GM12878 (cell line): ENCODE results near the gene PREB. TPM values are rescaled to one million over a fixed set of nuclear protein-coding genes. Genes with fewer than 3 reads are reported as not detected.

Experiments
- ATAC-seq: fragments of 200-7000 bp; cut with Tn5 transposase; 3 replicates; pipeline ENCODE4 v1.9.1; 2020; ENCODE audit warnings: mild to moderate bottlenecking, moderate library complexity
- BruUV-seq: library from RNA; stranded (reverse); fragments of 400-500 nt; replicated peaks from 2 replicates; lab custom pipeline; 2021; lab: Mats Ljungman, UMichigan
- CTCF ChIA-PET: fragments of 300-600 bp; sonication (Branson Sonifier 250); formaldehyde crosslinking; extraction: SDS; loops from one replicate; lab custom pipeline; 2021; ENCODE audit warnings: inconsistent platforms; lab: Yijun Ruan, JAX
- POLR2A ChIA-PET: fragments of 350-600 bp; formaldehyde crosslinking; extraction: SDS; loops from one replicate; lab custom pipeline; 2021; ENCODE audit warnings: inconsistent platforms; lab: Charles Lee
- RAD21 ChIA-PET: fragments of 300-600 bp; sonication (Branson Sonifier 250); formaldehyde crosslinking; loops from one replicate; lab custom pipeline; 2023; ENCODE audit warnings: antibody characterized with exemption; ENCODE audit not compliant: unreplicated experiment; lab: Charles Lee
- SMC1A ChIA-PET: fragments of 300-600 bp; sonication (Branson Sonifier 250); formaldehyde crosslinking; loops from one replicate; lab custom pipeline; 2023; ENCODE audit not compliant: unreplicated experiment, uncharacterized antibody; lab: Charles Lee
- DNase-seq: peaks from one replicate; pipeline ENCODE4 v3.0.0-alpha.2; 2011; ENCODE audit warnings: low read depth, low spot score
- FAIRE-seq: peaks from 3 replicates; lab custom pipeline; 2011; peaks lifted over from hg19 to GRCh38; lab: Jason Lieb, UNC
- H2AFZ ChIP-seq: 2 replicates; pipeline ENCODE4 v1.6.0; 2011; ENCODE audit warnings: low read depth, low read length, control low read depth; ENCODE audit not compliant: control insufficient read depth
- H3K27ac ChIP-seq: 2 replicates; pipeline ENCODE4 v1.5.1; 2011; ENCODE audit warnings: control low read depth; ENCODE audit not compliant: control insufficient read depth, insufficient read depth
- H3K27me3 ChIP-seq, 2 experiments: replicated peaks in 1 of 2; 2 replicates each; pipeline versions ENCODE4 v1.6.0 to v1.6.1; 2011; ENCODE audit warnings: low read length in 1 of 2; ENCODE audit not compliant: control insufficient read depth in 2 of 2, insufficient read depth in 2 of 2
- H3K36me3 ChIP-seq, 2 experiments: 2 replicates each; pipeline ENCODE4 v1.5.1; 2011; ENCODE audit warnings: low read length in 1 of 2; ENCODE audit not compliant: control insufficient read depth in 2 of 2, insufficient read depth in 2 of 2
- H3K4me1 ChIP-seq: 2 replicates; pipeline ENCODE4 v1.6.1; 2011; ENCODE audit warnings: mild to moderate bottlenecking, low read length, moderate library complexity, mixed read lengths; ENCODE audit not compliant: control insufficient read depth, insufficient read depth
- H3K4me2 ChIP-seq: 2 replicates; pipeline ENCODE4 v1.6.0; 2011; ENCODE audit warnings: control low read depth; ENCODE audit not compliant: control insufficient read depth, insufficient read depth
- H3K4me3 ChIP-seq: fragments of 200-600 bp; sonication (generic); 2 replicates; pipeline ENCODE4 v1.5.1; 2016
- H3K79me2 ChIP-seq: 2 replicates; pipeline ENCODE4 v1.6.0; 2011; ENCODE audit warnings: low read length; ENCODE audit not compliant: control insufficient read depth, insufficient read depth
- H3K9ac ChIP-seq: 2 replicates; pipeline ENCODE4 v1.8.0; 2011; ENCODE audit warnings: low read length, control low read depth, mixed read lengths; ENCODE audit not compliant: control insufficient read depth, insufficient read depth
- H3K9me3 ChIP-seq: replicated peaks from 3 replicates; pipeline ENCODE4 v1.5.1; 2011; ENCODE audit warnings: mild to moderate bottlenecking, low read length; ENCODE audit not compliant: control insufficient read depth, insufficient read depth
- H4K20me1 ChIP-seq: 2 replicates; pipeline ENCODE4 v1.6.0; 2011; ENCODE audit not compliant: control insufficient read depth, insufficient read depth
- ETV6 ChIP-seq, 2 experiments: fragments of 450-650 bp in 1 of 2; IDR thresholded peaks in 1 of 2; conservative IDR thresholded peaks in 1 of 2; 2 replicates each; pipeline ENCODE4 v1.6.1; 2014; ENCODE audit warnings: antibody characterized with exemption in 1 of 2, borderline replicate concordance in 1 of 2, low read depth in 1 of 2, mild to moderate bottlenecking in 1 of 2, moderate library complexity in 1 of 2
- IKZF1 ChIP-seq: fragments of 450-650 bp; conservative IDR thresholded peaks from 2 replicates; pipeline ENCODE4 v1.6.1; 2017; ENCODE audit warnings: antibody characterized with exemption, mild to moderate bottlenecking
- RUNX3 ChIP-seq: IDR thresholded peaks from 2 replicates; pipeline ENCODE4 v1.6.1; 2012; ENCODE audit warnings: low read length, inconsistent platforms
- SIX5 ChIP-seq: IDR thresholded peaks from 2 replicates; pipeline ENCODE4 v1.6.1; 2011; ENCODE audit warnings: mild to moderate bottlenecking, low read depth, low read length, moderate library complexity; ENCODE audit not compliant: severe bottlenecking
- SMAD1 ChIP-seq: fragments of 450-650 bp; IDR thresholded peaks from 2 replicates; pipeline ENCODE4 v1.6.1; 2018; ENCODE audit warnings: mild to moderate bottlenecking, low read depth; ENCODE audit not compliant: partially characterized antibody
- USF1 ChIP-seq: IDR thresholded peaks from 2 replicates; pipeline ENCODE4 v1.6.1; 2011; ENCODE audit warnings: borderline replicate concordance, low read depth, mild to moderate bottlenecking, moderate library complexity, mixed read lengths, low read length; ENCODE audit not compliant: insufficient read depth; ENCODE audit errors: extremely low read length
- WGBS: methylation state at CpG from one replicate; pipeline ENCODE4 v1.1.6; 2016; ENCODE audit warnings: low lambda C conversion rate; ENCODE audit not compliant: insufficient replicate concordance, insufficient coverage; ENCODE audit errors: missing lambda C conversion rate; 5-methylcytosine and 5-hydroxymethylcytosine counted together
- in situ Hi-C: fragments of 300-500 bp; cut with MboI; formaldehyde crosslinking; loops from 9 replicates; pipeline ENCODE4 v1.14.3; 2018; ENCODE audit warnings: mixed read lengths
- intact Hi-C: fragments of 100-400 bp; cut with micrococcal nuclease; formaldehyde crosslinking; loops from one replicate; pipeline ENCODE4 v1.14.2; 2022; ENCODE audit not compliant: unreplicated experiment
- polyA plus RNA-seq, 11 experiments: library from polyadenylated mRNA; depleted of rRNA in 4 of 11; unstranded in 6 of 11; stranded (reverse) in 5 of 11; fragments of >200 nt; fragmentation: Nextera tagmentation in 4 of 11; fragmentation: Illumina TruSeq in 1 of 11; extraction: Ambion mirVana in 4 of 11; extraction: Trizol in 1 of 11; gene quantifications; 1 replicate in 1 of 11; 2 replicates in 10 of 11; pipeline versions ENCODE4 v1.2.1 to v1.2.3, GENCODE V29; 2011 to 2016; ENCODE audit warnings: inconsistent platforms in 2 of 11, missing spikeins in 2 of 11, low read depth in 1 of 11
- total RNA-seq, 4 experiments: library from RNA; depleted of rRNA in 3 of 4; stranded (reverse); fragments of >200 nt in 3 of 4; fragmentation: Illumina TruSeq in 1 of 4; extraction: Trizol in 1 of 4; gene quantifications; 2 replicates each; pipeline versions ENCODE4 v1.2.1 to v1.2.3, GENCODE V29; 2013 to 2021
- TF ChIP-seq, protein P1 (sequence below): IDR thresholded peaks from 2 replicates; pipeline ENCODE4 v1.6.1; 2012; ENCODE audit warnings: low read depth, low read length, improper control_type of control experiment

Gene PREB
- total and polyA plus RNA-seq, 10 of the 15 experiments (the other 5 are each of a cell fraction or from before 2014, with no cell fraction given): 26.3 to 101 (median 52.7) TPM

DNA sequence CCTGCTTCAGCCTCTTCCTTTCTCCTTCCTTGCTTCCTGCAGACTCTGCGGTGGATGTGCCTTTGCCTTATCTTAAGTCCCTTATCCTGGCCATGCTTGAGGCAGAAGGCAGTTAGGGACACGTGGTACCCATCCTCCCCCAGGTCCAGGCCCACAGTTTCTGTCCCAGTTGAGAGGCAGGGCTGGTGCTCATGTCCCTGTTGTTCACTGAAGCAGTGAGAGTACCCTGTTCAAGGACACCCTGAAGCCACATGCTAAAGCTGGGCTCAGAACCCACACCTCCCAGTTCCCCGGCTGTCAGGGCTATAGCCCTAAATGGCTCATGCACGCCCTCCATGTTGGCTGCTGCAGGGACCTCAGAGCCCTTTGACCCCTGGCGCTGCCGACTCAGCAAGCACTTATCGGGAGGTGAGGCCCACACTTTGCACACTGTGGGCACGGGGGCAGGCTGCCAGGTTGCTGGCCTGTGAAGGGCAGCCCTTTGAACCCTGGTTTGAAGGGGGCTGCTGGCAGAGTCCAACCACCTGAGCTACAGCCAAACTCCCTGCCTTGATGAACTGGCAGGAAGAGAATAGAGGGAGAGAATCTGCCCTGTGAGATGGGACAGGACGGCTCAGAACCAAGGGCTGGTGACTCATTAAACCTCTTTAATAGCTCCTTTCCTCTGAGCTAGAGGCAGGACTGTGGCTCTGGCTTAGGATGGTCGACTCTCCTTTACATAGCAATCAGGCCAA lies 41.6 kb downstream of the PREB start:
- TF ChIP-seq, protein P1, sequence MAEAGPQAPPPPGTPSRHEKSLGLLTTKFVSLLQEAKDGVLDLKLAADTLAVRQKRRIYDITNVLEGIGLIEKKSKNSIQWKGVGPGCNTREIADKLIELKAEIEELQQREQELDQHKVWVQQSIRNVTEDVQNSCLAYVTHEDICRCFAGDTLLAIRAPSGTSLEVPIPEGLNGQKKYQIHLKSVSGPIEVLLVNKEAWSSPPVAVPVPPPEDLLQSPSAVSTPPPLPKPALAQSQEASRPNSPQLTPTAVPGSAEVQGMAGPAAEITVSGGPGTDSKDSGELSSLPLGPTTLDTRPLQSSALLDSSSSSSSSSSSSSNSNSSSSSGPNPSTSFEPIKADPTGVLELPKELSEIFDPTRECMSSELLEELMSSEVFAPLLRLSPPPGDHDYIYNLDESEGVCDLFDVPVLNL: no peak
- TF ChIP-seq ETV6 (conservative IDR thresholded peaks at IDR 0.05 in 1 of 2, IDR thresholded peaks at IDR 0.05 in 1 of 2; ENCODE audit: borderline replicate concordance in 1 of 2, low read depth in 1 of 2) (no peak), SIX5 (no peak), RUNX3 (no peak), USF1 (no peak), IKZF1 (no peak), SMAD1 (no peak)
- no peak for DNase-seq
- SMC1A ChIA-PET: interaction anchor here (0.6 to 1.7 kb wide), 2 partner anchors 48 to 132 kb away, joined by 3 to 7 read pairs; no protein-coding TSS in a partner anchor
- no peaks in the 10 kb centered on the region for H3K79me2 ChIP-seq
- intact Hi-C loops: no loop called here
- H3K27ac ChIP-seq: no peak overlapping the region
- H4K20me1 ChIP-seq: no peaks in the 10 kb centered on the region
- in situ Hi-C loops: no loop called here
- no peak for ATAC-seq
- no TSS peak for BruUV-seq
- no peak overlapping the region for H3K4me3 ChIP-seq
- no peak overlapping the region for H3K9ac ChIP-seq
- CTCF ChIA-PET: interaction anchor here (0.6 to 1.9 kb wide), 3 partner anchors 9 to 131 kb away, joined by 3 to 19 read pairs (median 4); no protein-coding TSS in a partner anchor
- H3K27me3 ChIP-seq: no peaks in the 10 kb centered on the region
- WGBS: 73% methylated on average over 10 of the region's 10 CpGs
- no peak overlapping the region for H3K4me2 ChIP-seq
- POLR2A ChIA-PET: no interaction called here
- H3K9me3 ChIP-seq: no peaks in the 10 kb centered on the region
- FAIRE-seq: no peak
- no peaks in the 10 kb centered on the region for H3K36me3 ChIP-seq
- H2AFZ ChIP-seq: no peak overlapping the region
- RAD21 ChIA-PET: interaction anchor here (1.0 to 3.3 kb wide), 2 partner anchors 41 to 131 kb away, joined by 3 to 9 read pairs; partner anchors contain the start of gene AGBL5
- H3K4me1 ChIP-seq: no peaks in the 10 kb centered on the region; the same call in 1 of the 2 replicates
